ENCODE measurements around the gene NET1.
"Not testable (repeated sequence)": the region's sequence is repeated elsewhere in the genome, so short reads cannot be mapped to it uniquely, and the experiment has no call there.

Gene NET1

DNA sequence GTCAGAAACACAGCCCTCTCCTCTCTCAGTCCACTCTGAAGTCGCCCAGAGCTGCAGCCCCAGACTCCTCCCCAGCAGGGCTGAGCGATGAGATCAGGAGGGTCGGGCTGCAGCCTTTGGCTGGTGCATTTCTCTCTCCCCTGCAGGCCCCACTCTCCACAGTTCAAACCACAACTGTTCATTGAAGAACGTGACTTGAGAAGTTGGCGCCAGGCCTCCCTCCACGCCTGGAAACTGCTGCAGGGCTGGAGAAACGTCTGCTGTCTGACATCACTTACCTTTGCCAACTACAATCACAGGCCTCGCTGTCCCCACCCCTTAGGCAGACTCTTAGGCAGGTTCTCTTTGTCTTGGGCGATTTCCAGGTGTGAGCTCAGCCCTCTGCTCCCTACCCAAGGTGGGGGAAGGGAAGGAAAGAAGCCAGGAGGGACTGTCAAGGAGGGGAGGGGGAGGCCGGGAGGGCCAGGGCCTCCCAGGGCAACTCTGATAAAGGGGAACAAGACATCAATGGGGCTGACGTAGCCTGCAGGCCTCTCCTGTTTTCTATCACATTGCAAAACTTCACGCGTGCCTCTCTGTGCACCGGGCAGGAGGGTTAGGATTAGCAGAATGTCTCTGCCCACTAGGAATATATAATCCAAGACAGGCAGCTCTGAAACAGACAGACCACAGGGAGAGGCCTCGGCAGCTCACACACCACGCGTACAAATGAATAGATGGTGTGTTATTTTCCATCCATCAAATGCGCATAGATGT is 54.3 kb downstream of the NET1 start:
- DNase-seq, result no peak

DNA sequence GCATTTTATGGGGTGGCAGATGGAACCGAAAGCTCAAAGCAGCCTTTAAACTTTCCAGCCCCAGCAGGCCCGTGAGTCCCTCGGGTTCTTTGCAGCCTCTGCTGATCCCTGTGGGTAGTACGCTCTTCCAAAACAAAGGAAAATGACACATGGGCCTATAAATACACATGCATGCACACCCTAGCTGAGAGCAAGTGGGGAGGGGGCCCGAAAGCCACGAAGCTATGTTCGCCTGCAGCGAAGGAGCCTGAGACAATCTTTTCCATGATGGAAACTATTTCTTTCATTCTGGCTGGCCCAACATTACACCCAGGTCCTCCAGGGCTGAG is 54.8 kb downstream of the NET1 start:
- no peak for DNase-seq

DNA sequence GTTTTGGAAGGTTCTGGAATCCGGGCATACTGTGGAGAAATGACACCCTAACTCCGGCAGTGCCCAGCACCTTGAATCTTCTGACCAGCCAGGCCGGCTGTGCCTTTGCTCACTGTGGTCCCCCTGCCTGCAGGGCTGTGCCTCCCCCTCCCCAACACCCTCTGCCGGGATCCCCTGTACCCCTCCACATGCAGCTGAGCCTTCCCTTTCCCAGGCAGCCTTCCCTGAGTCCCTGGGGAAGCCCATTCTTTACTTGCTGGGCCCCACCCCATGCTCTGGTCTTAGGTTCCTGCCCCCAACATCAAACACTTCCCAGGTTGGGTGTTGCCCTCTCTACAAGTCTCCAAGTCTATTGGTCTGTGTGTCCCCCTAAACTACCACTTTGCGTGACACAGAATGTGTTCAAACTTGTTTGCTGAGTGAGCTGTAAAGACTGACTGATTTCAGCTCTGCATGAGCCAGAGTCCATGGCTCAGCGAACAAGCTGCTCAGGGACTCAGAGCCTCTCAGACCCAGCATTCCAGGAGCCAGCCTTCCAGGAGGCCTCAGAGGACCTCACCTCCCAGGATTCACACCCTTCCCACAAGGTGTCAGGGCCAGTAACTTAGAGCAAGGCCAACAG is 55.4 kb downstream of the NET1 start:
- no peak for DNase-seq

DNA sequence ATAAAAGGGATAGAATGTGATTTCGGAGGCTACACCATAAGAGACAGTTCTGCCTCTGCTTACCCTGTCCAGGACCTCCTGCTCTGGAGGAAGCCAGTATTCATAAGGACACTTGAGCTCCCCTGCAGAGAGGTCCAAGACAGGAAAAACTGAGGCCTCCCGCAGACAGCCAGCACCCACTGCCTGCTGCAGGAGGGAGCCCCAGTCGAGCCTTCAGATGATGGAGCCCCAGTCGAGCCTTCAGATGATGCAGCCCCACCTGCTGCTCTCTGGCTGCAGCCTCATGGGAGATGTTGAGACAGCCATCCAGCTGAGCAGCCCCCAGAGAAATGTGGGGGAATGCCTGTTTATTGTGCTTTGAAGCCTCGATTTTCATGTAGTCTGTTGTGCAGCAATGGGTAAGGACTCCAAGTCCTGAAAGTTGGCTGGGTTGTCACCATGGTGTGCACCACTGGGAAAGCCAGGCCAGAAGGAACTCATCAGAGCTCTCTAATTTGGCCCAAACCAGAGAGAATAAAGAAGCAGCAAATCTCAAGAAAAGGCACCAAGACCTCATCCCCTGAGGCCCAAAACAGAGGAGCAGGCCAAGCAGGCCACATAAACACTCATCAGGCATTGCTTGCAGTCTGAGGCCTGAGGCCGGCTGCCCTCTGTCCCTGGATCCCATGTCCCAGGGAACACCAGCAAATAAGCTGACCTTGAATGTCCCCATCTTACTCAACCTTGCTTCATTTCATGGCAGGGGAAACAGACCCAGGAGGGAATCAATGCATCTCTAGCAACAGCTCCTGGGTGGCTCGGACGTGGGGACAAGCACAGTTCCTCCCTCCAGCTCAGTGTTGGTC is 56.1 kb downstream of the NET1 start:
- DNase-seq, result no peak

DNA sequence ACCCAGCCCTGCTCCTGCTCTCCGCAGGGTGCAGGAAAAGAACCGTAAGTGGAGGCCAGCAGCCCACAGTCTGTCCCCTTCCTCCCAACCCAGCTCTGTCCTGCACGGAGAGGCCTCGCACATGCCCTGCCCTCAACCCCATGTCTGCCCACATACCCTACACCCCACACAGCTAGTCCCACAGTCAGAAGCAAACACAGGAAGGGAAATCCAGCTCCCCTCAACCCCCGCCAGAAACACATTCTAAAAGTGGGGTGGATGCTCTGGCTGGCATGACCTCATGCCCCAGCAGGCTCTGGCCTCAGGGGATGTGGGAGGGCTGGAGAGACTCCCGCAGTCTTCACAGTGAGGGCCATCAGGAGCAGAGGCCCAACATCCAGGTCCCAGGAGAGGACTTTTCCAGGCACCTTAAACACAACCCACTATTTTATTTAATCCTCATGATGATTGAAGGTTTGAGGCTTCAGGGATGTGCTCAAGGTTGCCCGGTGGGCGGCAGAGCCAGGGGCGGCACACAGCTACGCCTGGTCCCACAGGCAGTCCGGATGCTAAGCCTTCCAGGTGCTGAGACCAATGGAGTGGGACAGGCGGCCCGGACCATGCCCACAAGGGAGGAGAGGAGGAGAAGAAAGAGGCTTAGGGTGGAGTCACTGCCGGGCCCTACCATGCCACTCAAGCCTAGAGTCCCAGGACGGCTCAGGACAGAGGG is 57.1 kb downstream of the NET1 start:
- no peak for DNase-seq

DNA sequence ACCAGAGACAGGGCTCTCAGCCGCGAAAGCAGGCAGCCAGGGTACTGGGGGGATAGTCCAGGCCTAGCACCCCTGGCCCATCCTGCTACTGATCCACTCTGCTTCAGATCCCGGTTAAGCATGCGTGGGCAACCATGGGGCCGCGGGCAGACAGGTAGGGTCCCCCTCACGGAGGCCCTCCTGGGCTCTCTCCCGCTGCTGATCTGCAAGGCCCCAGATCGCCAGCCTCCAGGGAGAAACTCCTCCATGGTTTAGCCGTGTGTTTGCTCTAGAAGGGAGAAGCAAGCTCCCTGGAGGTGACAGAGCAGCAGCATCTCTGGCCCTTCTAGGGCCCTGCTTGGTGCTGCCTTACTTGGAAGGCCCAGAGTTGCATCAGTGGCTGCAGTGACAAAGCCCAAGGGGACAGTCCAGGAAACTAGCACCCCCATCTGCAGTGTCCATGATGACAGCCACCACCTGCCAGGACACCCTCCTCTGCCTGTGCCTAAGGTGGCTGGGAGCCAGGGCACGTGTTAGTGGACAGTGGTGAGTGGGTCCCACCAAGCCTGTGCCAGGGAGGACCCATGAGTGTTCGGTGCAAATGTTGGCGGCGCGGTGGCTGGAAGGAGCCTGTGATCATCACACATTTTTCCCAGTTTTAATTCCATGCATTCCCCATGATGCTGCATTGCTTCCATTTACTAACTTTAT is 57.9 kb downstream of the NET1 start:
- DNase-seq, result no peak

DNA sequence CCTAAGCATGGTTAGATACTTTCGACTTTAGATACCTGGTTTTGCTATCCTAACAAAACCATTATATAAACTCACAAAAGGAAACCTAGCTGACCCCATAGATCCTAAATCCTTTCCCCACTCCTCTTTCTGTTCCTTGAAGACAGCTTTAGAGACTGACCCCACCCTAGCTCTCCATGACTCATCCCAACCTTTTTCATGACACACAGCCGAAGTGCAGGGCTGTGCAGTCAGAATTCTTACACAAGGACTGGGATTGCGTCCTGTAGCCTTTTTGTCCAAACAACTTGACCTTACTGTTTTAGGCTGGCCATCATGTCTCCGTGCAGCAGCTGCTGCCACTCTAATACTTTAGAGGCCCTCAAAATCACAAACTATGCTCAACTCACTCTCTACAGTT is 62.3 kb downstream of the NET1 start:
- DNase-seq, result not testable (repeated sequence)

DNA sequence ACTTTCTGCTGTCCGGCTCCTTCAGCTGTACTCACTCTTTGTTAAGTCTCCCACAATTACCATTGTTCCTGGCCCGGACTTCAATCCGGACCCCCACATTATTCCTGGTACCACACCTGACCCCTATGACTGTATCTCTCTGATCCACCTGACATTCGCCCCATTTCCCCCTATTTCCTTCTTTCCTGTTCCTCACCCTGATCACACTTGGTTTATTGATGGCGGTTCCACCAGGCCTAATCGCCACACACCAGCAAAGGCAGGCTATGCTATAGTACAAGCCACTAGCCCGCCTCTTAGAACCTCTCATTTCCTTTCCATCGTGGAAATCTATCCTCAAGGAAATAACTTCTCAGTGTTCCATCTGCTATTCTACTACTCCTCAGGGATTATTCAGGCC is 62.7 kb downstream of the NET1 start:
- not testable (repeated sequence) for DNase-seq

DNA sequence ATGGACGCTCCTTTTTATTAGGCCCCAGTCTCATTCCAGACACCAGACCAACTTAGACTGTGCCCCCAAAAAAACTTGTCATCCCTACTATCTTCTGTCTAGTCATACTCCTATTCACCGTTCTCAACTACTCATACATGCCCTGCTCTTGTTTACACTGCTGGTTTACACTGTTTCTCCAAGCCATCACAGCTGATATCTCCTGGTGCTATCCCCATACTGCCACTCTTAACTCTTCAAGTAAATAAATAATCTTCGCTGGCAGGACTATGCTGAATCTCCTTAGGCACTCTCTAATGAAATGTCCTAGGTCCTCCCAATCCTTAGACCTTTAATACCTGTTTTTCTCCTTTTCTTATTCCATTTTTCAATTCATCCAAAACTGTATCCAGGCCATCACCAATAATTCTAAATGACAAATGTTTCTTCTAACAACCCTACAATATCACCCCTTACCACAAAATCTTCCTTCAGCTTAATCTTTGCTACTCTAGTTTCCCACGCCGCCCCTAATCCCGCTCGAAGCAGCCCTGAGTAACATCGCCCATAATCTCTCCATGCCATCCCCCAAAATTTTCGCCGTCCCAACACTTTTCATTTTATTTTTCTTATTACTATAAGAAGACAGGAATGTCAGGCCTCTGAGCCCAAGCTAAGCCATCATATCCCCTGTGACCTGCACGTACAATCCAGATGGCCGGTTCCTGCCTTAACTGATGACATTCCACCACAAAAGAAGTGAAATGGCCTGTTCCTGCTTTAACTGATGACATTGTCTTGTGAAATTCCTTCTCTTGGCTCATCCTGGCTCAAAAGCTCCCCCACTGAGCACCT is 63.8 kb downstream of the NET1 start:
- not testable (repeated sequence) for DNase-seq

DNA sequence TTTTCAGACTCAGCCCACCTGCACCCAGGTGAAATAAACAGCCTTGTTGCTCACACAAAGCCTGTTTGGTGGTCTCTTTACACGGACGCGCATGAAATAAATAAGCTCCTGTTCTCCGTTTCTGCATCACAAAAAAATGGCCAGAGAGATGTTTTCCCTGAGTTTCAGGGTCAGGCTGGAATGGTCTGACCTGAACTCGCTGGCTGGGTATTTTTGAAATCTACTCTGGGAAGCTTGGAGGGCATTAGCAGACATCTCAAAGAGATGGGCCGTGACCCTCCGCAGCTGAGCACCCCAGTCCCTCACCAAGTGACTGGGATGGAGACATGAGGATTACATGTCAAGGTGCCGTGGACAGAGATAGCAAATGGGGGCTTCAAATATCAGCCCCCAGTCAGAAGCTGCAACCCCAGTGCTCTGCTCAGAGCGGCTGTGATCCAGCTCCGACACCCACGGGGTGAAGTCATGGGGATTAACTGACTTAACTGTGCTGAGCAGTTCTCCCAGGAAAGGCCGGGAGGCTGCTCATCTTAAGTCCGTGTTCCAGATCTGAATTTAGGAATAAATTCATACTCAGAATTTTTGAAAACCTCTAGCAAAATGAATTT is 64.7 kb downstream of the NET1 start:
- no peak for DNase-seq

DNA sequence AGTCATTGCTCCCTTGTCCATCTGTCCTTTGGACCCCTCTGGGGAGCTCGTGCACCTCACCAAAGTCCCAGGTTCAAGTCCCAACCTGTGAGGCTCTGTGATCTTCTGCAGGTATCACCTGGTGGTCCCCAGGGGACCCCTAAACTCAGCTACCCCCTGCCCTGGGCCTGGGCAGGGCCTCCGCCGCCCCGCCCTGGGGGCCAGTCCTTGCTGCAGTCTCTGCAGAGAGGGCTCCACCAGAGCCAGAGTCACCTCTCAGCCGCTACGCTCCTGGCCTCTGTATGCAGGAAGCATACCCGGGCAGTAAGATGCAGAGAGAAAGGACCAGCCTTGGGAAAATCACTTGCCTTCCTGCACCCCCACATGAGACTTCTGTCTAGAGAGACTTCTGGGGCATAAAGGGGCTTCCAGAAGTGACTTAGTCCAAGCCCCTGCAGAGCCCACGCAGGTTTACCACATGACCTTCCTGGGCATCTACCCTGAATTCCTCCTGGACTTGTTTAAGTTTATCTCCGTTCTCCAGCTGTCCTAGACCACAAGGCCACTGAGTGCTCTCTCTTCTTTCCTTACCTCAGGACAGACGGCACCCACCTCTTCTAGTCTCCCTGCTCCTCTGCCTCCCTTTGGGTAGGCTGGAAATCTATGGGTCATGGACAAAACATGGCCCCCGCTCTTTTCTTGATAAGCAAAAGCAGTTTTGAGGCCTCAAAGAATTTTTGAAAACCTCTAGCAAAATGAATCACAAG is 65.8 kb downstream of the NET1 start:
- DNase-seq, result no peak

DNA sequence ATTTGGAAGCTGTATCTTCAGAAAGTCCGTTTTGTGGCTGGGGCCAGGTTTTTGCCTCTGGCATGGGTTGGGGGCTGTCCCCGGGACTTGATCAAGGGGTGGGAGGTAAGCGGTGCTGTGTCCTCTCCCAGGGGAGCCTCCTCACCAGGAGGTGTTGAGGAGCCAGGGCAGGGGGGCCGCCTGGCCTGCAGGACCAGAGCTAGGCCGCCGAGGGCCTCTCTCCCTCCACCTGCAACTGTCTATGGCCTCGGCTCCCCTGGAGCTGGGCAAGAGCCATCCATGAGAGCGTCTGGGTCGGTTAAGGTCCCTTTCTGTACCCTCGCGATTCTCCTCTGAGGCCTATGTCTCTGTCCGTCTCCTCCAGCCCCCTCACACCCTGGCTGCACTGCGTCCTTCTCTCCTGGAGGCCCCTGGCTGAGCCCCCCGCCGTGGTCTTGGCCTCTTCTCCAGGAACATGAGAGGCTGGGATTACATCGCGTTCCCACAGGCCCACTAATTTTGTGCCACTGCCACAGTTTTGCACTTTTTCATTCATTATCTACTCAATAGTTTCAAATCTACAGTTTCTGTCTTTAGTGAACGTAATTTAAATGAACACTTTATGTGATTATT is 66.4 kb downstream of the NET1 start:
- no peak for DNase-seq

DNA sequence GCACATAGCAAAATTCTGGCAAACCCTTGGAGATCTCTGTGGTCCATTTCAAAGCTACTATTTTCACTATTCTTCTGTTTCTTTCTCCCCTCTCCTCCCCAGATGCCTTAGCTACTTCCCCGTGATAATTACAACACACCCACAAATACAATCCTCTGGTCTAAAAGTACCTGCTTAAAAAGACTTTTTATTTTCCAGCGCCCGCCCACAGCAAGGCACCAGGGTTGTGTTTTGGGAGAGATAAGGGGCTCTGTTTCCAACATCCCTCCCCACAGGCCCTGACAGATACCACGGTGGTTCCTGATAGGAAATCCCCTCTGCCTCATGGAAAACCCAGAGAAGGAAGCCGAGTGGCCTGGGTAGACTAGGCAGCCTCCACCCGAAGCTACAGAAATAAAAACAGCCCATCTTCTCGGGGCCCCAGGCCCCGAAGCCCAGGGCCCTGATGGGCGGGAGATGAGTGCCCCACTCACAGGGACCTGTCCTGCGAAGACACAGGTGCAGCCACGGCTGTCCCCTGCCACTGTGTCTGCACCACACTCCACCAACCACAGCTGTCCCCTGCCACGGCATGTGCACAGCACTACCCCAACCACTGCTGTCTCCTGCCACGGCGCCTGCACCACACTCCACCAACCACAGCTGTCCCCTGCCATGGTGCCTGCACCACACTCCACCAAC is 67.3 kb downstream of the NET1 start:
- DNase-seq, result no peak

DNA sequence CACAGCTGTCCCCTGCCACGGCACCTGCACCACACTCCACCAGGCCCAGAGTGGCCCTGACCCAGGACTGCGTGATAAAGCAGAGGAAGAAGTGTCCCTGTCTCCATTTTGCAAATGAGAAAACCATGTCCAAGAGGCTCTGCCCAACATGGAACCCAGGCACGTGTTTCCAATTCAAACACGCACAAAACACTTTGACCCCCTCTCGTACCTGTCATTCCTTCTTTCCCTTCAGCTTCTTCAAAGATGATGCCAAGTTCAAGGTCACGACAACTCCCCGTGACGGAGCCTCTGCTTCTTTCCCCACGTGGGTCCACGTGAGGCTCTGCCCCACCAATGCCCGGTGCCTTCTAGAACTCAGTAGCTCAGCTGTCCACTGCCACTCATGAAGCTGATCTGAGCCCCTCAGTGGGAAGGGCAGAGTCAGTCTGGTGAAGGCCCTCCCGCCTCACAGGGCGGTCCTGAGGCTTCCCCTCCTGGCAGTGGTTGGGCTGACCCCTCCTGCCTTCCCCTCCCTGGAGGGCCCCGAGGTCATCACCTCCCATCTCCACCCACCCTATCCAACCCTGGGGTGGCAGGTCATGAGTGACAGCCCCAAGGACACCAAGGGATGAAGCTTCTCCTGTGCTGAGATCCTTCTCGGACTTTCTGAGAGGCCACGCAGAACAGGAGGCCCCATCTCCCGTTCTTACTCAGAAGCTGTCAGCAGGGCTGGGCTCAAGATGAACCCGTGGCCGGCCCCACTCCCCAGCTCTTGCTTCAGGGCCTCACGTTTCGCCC is 68.0 kb downstream of the NET1 start:
- DNase-seq, result no peak

DNA sequence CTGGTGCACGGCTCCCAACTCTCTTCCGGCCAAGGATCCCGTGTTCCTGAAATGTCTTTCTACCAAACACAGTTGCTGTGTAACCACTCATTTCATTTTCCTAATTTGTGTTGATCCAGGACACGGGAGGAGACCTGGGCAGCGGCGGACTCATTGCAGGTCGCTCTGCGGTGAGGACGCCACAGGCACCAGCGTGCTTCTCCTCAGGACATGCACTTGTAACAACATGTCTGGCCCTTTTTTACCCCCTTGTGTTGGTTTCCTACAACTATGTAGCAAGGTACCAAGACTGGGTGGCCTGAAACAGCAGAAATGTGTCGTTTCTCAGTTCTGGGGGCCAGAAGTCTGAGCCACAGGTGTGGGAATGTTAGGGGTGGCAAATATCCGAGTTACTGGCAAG is 68.8 kb downstream of the NET1 start:
- DNase-seq, result no peak

DNA sequence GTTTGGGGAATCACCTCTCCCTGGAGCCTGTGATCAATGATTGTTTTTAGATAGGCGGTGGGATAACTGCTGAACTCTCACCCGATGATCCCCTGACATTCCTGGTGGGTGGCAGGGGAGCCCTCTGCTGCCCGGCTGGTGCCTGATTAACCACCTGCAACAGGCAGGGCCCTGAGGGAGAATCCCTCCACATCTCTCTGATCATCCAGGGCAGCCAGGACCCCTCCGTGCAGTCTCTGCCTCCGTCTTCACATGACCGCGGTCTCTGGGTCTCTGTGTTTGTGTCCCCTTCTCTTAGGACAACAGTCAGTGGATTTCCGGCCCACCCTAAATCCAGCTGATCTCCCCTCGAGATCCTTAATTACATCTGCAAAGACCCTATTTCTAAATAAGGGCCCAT is 69.7 kb downstream of the NET1 start:
- DNase-seq, result no peak

DNA sequence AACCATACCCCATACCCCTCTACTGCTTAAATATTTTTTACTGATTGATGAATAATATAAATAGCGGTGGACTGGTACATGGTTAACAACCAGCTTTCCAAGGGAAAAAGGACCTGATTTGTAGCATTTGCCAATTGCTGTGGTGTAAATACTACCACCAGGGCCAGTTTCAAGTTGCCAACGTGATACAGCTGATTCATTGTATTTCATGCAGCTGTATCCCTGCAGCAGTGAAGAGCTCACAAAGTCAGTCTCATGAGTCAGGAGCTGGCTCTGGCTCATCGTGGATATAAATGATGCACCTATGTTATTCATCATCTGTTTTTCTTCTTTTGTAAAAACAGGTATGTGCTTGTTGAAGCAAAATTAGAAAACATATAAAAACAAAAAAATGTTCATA is 71.8 kb downstream of the NET1 start:
- no peak for DNase-seq

DNA sequence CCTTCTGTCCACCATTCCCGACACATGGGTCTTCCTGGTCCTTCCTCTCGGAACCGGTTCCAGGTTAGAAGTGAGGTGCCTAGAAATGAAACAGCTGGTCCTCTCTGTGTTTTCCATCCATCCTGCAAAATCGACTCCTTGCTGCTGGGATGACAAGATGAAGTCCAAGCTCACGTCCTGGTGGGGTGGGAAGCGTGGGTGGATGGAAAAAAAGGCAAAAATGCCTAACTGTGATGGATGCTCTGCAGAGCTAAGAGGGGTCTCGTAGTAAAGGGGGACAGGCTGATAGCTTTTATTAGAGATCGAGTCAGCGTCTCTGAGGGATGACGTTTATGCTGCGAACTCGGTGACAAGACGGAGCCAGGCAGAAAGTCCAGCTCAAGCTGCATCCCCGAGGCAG is 72.9 kb downstream of the NET1 start:
- no peak for DNase-seq

Data from GF-D8 (cell line).